H1 (cell line): ENCODE results near the gene APH1A. TPM values are rescaled to one million over a fixed set of nuclear protein-coding genes. Genes with fewer than 3 reads are reported as not detected.

Experiments
- CTCF ChIA-PET: fragments of 300-600 bp; sonication (Branson Sonifier 250); formaldehyde crosslinking; loops from one replicate; lab custom pipeline; 2021; ENCODE audit not compliant: partially characterized antibody; lab: Charles Lee
- POLR2A ChIA-PET: fragments of 300-600 bp; sonication (Branson Sonifier 250); formaldehyde crosslinking; loops from one replicate; lab custom pipeline; 2021; ENCODE audit warnings: inconsistent platforms; ENCODE audit not compliant: partially characterized antibody; lab: Charles Lee
- DNase-seq, 2 experiments: peaks; one replicate each; pipeline versions ENCODE4 v3.0.0 to v3.0.0-alpha.2; 2010 to 2022; ENCODE audit warnings: low spot score in 2 of 2, low read depth in 1 of 2, mixed read lengths in 1 of 2
- FAIRE-seq: peaks from 2 replicates; lab custom pipeline; 2011; peaks lifted over from hg19 to GRCh38; lab: Jason Lieb, UNC
- H2AFZ ChIP-seq: 2 replicates; pipeline ENCODE4 v1.8.1; 2012; ENCODE audit warnings: low read length, inconsistent platforms
- H2AK5ac ChIP-seq: 2 replicates; pipeline ENCODE4 v1.6.1; 2013; ENCODE audit warnings: low read depth, low read length
- H2BK120ac ChIP-seq: replicated peaks from 2 replicates; pipeline ENCODE3; 2013; ENCODE audit warnings: low read depth, low read length, inconsistent platforms
- H2BK12ac ChIP-seq: 2 replicates; pipeline ENCODE4 v1.6.1; 2013; ENCODE audit warnings: low read depth, low read length
- H2BK15ac ChIP-seq: 2 replicates; pipeline ENCODE4 v1.6.1; 2013; ENCODE audit warnings: low read length
- H2BK20ac ChIP-seq: 2 replicates; pipeline ENCODE4 v1.6.1; 2013; ENCODE audit warnings: low read length
- H2BK5ac ChIP-seq: 2 replicates; pipeline ENCODE4 v1.6.1; 2013; ENCODE audit warnings: low read depth, low read length
- H3K14ac ChIP-seq: 2 replicates; pipeline ENCODE4 v1.6.1; 2013; ENCODE audit warnings: inconsistent platforms; ENCODE audit not compliant: insufficient read length
- H3K18ac ChIP-seq: 2 replicates; pipeline ENCODE4 v1.6.1; 2013; ENCODE audit warnings: low read length; ENCODE audit errors: extremely low read depth
- H3K23ac ChIP-seq: 2 replicates; pipeline ENCODE4 v1.6.1; 2013; ENCODE audit warnings: inconsistent platforms; ENCODE audit not compliant: insufficient read length
- H3K23me2 ChIP-seq: 2 replicates; pipeline ENCODE4 v1.6.1; 2013; ENCODE audit warnings: low read depth, low read length
- H3K27ac ChIP-seq: 2 replicates; pipeline ENCODE4 v1.6.1; 2011; ENCODE audit warnings: low read depth, low read length, inconsistent platforms
- H3K27me3 ChIP-seq, 4 experiments: replicated peaks in 1 of 4; 1 replicate in 1 of 4; 2 replicates in 3 of 4; pipeline versions ENCODE4 v1.6.1 to v1.8.1; 2011 to 2013; ENCODE audit warnings: low read length in 3 of 4, mild to moderate bottlenecking in 3 of 4, inconsistent platforms in 2 of 4, mixed read lengths in 2 of 4, moderate library complexity in 1 of 4; ENCODE audit not compliant: control insufficient read depth in 3 of 4, insufficient read depth in 3 of 4; ENCODE audit errors: extremely low read depth in 1 of 4
- H3K36me3 ChIP-seq, 4 experiments: 2 replicates each; pipeline versions ENCODE4 v1.6.1 to v1.8.1; 2011 to 2013; ENCODE audit warnings: mild to moderate bottlenecking in 4 of 4, low read length in 3 of 4, moderate library complexity in 2 of 4, control low read depth in 1 of 4, inconsistent platforms in 1 of 4; ENCODE audit not compliant: insufficient read depth in 4 of 4, control insufficient read depth in 2 of 4
- H3K4ac ChIP-seq: replicated peaks from 2 replicates; pipeline ENCODE3; 2013; ENCODE audit warnings: low read length, low read depth, mixed read lengths, inconsistent platforms; ENCODE audit not compliant: insufficient read length
- H3K4me1 ChIP-seq, 4 experiments: replicated peaks in 1 of 4; 1 replicate in 1 of 4; 2 replicates in 3 of 4; pipeline versions ENCODE4 v1.6.1 to v1.8.1; 2011 to 2013; ENCODE audit warnings: low read length in 3 of 4, inconsistent platforms in 2 of 4, mixed read lengths in 1 of 4; ENCODE audit not compliant: insufficient read depth in 4 of 4, control insufficient read depth in 3 of 4
- H3K4me2 ChIP-seq, 2 experiments: 2 replicates each; pipeline versions ENCODE4 v1.6.1 to v1.8.1; 2011 to 2013; ENCODE audit warnings: low read depth in 2 of 2, low read length in 2 of 2, control low read depth in 1 of 2, inconsistent platforms in 1 of 2, mild to moderate bottlenecking in 1 of 2; ENCODE audit not compliant: insufficient read depth in 1 of 2
- H3K4me3 ChIP-seq, 4 experiments: fragments of 200-600, 300-600 bp in 1 of 4; sonication (generic), shearing (Covaris generic), sonication (Bioruptor Twin) in 1 of 4; 2 replicates each; pipeline versions ENCODE4 v1.5.1 to v1.8.1; 2011 to 2016; ENCODE audit warnings: low read length in 4 of 4, low read depth in 3 of 4, control low read depth in 2 of 4, inconsistent platforms in 2 of 4, mild to moderate bottlenecking in 2 of 4, mixed read lengths in 1 of 4, moderate library complexity in 1 of 4; ENCODE audit not compliant: insufficient read depth in 2 of 4; ENCODE audit errors: extremely low read depth in 1 of 4
- H3K56ac ChIP-seq: replicated peaks from 2 replicates; pipeline ENCODE3; 2013; ENCODE audit warnings: low read depth, mild to moderate bottlenecking, mixed read lengths, low read length, inconsistent platforms; ENCODE audit not compliant: insufficient read length
- H3K79me1 ChIP-seq: 2 replicates; pipeline ENCODE4 v1.6.1; 2013; ENCODE audit warnings: low read depth, low read length, control low read depth
- H3K79me2 ChIP-seq, 2 experiments: 2 replicates each; pipeline versions ENCODE4 v1.6.1 to v1.8.1; 2012 to 2013; ENCODE audit warnings: low read length in 2 of 2, mild to moderate bottlenecking in 2 of 2, inconsistent platforms in 1 of 2; ENCODE audit not compliant: insufficient read depth in 2 of 2, control insufficient read depth in 1 of 2
- H3K9ac ChIP-seq, 4 experiments: replicated peaks in 1 of 4; 1 replicate in 1 of 4; 2 replicates in 3 of 4; pipeline versions ENCODE4 v1.6.1 to v1.8.1; 2011 to 2013; ENCODE audit warnings: low read depth in 3 of 4, low read length in 3 of 4, control low read depth in 2 of 4, mild to moderate bottlenecking in 2 of 4, moderate library complexity in 2 of 4, inconsistent platforms in 1 of 4; ENCODE audit errors: extremely low read depth in 1 of 4
- H3K9me3 ChIP-seq, 2 experiments: 2 replicates each; pipeline versions ENCODE4 v1.6.1 to v1.8.1; 2012 to 2013; ENCODE audit warnings: mild to moderate bottlenecking in 2 of 2, moderate library complexity in 2 of 2, control low read depth in 1 of 2, inconsistent platforms in 1 of 2, low read depth in 1 of 2, low read length in 1 of 2, mixed read lengths in 1 of 2; ENCODE audit not compliant: insufficient read depth in 2 of 2
- H4K20me1 ChIP-seq, 2 experiments: replicated peaks in 1 of 2; 2 replicates each; pipeline versions ENCODE3 to v1.8.1; 2011 to 2013; ENCODE audit warnings: inconsistent platforms in 2 of 2, low read length in 2 of 2, mild to moderate bottlenecking in 1 of 2; ENCODE audit not compliant: insufficient read depth in 2 of 2, control insufficient read depth in 1 of 2
- H4K5ac ChIP-seq: 2 replicates; pipeline ENCODE4 v1.6.1; 2013; ENCODE audit warnings: low read length, low read depth, mixed read lengths, inconsistent platforms; ENCODE audit not compliant: insufficient read length
- H4K8ac ChIP-seq: 2 replicates; pipeline ENCODE4 v1.8.0; 2013; ENCODE audit warnings: mild to moderate bottlenecking, moderate library complexity, low read length, inconsistent platforms; ENCODE audit not compliant: insufficient read depth; ENCODE audit errors: extremely low read depth
- H4K91ac ChIP-seq: replicated peaks from 2 replicates; pipeline ENCODE3; 2013; ENCODE audit warnings: low read length, mixed read lengths, inconsistent platforms; ENCODE audit not compliant: insufficient read length
- ASH2L ChIP-seq: fragments of 200-600, 300-600 bp; sonication (generic); IDR thresholded peaks from one replicate; pipeline ENCODE4 v1.7.1; 2017; ENCODE audit warnings: low read length
- BRCA1 ChIP-seq: IDR thresholded peaks from 2 replicates; pipeline ENCODE4 v1.6.1; 2012; ENCODE audit warnings: low read depth, low read length, improper control_type of control experiment
- EGR1 ChIP-seq: IDR thresholded peaks from 2 replicates; pipeline ENCODE4 v1.6.1; 2011; ENCODE audit warnings: low read depth, low read length, borderline replicate concordance
- EP300 ChIP-seq, 2 experiments: IDR thresholded peaks; 1 replicate in 1 of 2; 2 replicates in 1 of 2; pipeline ENCODE4 v1.6.1; 2011 to 2012; ENCODE audit warnings: low read depth in 2 of 2, low read length in 2 of 2, mild to moderate bottlenecking in 2 of 2, borderline replicate concordance in 1 of 2, inconsistent platforms in 1 of 2, moderate library complexity in 1 of 2
- GTF2F1 ChIP-seq: IDR thresholded peaks from 2 replicates; pipeline ENCODE4 v1.6.1; 2012; ENCODE audit warnings: low read depth, low read length, improper control_type of control experiment, borderline replicate concordance
- HDAC2 ChIP-seq, 2 experiments: fragments of 300-600 bp in 1 of 2; sonication (generic) in 1 of 2; IDR thresholded peaks; 2 replicates each; pipeline ENCODE4 v1.6.1; 2011 to 2012; ENCODE audit warnings: low read depth in 2 of 2, low read length in 2 of 2, mild to moderate bottlenecking in 2 of 2, moderate library complexity in 2 of 2, borderline replicate concordance in 1 of 2, inconsistent platforms in 1 of 2
- HDAC6 ChIP-seq: IDR thresholded peaks from one replicate; pipeline ENCODE4 v1.7.1; 2012; ENCODE audit warnings: low read depth, mild to moderate bottlenecking, inconsistent platforms, low read length, moderate library complexity
- JUN ChIP-seq: IDR thresholded peaks from 2 replicates; pipeline ENCODE4 v1.6.1; 2011; ENCODE audit warnings: low read depth, mild to moderate bottlenecking, improper control_type of control experiment, low read length
- SP1 ChIP-seq: IDR thresholded peaks from 2 replicates; pipeline ENCODE4 v1.6.1; 2011; ENCODE audit warnings: low read depth, low read length
- WGBS, 2 experiments: shearing (Covaris generic) in 1 of 2; methylation state at CpG; one replicate each; pipeline versions ENCODE4 v1.1.6 to v1.1.7; 2013 to 2015; ENCODE audit warnings: low lambda C conversion rate in 2 of 2, mixed read lengths in 2 of 2, inconsistent platforms in 1 of 2, low coverage in 1 of 2, missing lambda C conversion rate in 1 of 2; ENCODE audit not compliant: insufficient replicate concordance in 2 of 2, insufficient coverage in 1 of 2, insufficient read length in 1 of 2; ENCODE audit errors: extremely low coverage in 1 of 2, missing lambda C conversion rate in 1 of 2; 5-methylcytosine and 5-hydroxymethylcytosine counted together
- polyA plus RNA-seq, 7 experiments: library from polyadenylated mRNA; depleted of rRNA in 3 of 7; stranded (reverse) in 5 of 7; unstranded in 2 of 7; fragments of >200 nt in 5 of 7; fragments of 200-250 nt in 2 of 7; gene quantifications; 1 replicate in 5 of 7; 2 replicates in 1 of 7; 4 replicates in 1 of 7; pipeline versions ENCODE4 v1.2.1 to v1.2.3, GENCODE V29; 2011 to 2013; ENCODE audit warnings: missing spikeins in 2 of 7, mixed read lengths in 2 of 7
- total RNA-seq: library from RNA; stranded (reverse); fragmentation: NEBNext Ultra II Directional; extraction: Animal tissue kit (Norgen Biotek cat#: 25700); gene quantifications from 2 replicates; pipeline ENCODE4 v1.2.1, GENCODE V29; 2021

APH1A gene
- total and polyA plus RNA-seq, 2 of the 8 experiments (the other 6 are each of a cell fraction or from before 2014, with no cell fraction given), result 111 to 183 TPM

DNA sequence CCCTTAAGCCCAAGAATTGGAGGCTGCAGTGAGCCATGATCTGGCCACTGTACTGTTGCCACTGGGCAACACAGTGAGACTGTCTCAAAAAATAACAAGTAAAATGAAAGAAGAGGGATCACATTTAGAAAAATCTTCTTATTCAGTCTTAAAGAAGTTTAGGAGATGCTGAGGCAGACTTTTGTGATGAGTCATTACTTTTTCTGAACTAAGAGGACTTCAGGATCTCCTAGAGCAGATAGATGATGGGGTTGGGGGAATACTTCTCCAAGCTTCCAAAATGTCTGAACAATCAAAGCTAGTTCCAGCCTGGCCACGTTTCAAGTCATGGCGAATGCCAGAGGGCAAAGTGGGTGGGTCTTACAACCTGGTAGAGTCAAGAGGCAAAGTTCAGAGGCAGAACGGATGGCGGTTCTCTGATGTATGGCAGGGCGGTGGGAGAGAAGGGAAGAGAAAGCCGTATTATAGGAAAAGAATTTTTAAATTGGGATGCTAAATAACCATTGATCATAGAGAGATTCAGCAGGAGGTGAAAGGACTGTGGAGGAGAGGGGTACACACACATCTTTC is 11.4 kb upstream of the APH1A start:
- no peak overlapping the region for H3K14ac ChIP-seq
- H4K20me1 ChIP-seq, result peaks cover 0 to 2% of the 10 kb centered on the region in 2 experiments
- H2BK12ac ChIP-seq, result no peak overlapping the region
- no peak overlapping the region for H4K8ac ChIP-seq
- no peaks in the 10 kb centered on the region for H3K79me2 ChIP-seq
- no peak overlapping the region for H3K4ac ChIP-seq
- H4K91ac ChIP-seq, result no peak overlapping the region
- H3K4me2 ChIP-seq, result peak overlapping the region in 1 of 2 experiments; percentile 84; a peak in 1 of 4 replicates
- 84% methylated on average over 6 of the region's 6 CpGs; no CpG with 5 or more reads in 1 of the 2 experiments for WGBS, 2 experiments
- peaks cover 0 to 4% (median 2%) of the 10 kb centered on the region in 4 experiments; a peak in 2 of 7 replicates for H3K4me1 ChIP-seq
- no peak overlapping the region for H3K18ac ChIP-seq
- no peak overlapping the region for H3K23ac ChIP-seq
- H2BK20ac ChIP-seq, result no peak overlapping the region
- H2AFZ ChIP-seq, result no peak overlapping the region
- peaks cover 0 to 10% (median 4%) of the 10 kb centered on the region in 4 experiments; a peak in 5 of 8 replicates for H3K36me3 ChIP-seq
- peaks cover 0 to 7% (median 7%) of the 10 kb centered on the region in 4 experiments; a peak in 4 of 7 replicates for H3K27me3 ChIP-seq
- ChIA-PET CTCF (interaction anchor here (1.6 to 16.5 kb wide), 3 partner anchors 9 to 40 kb away, joined by 5 to 326 read pairs (median 43); partner anchors contain the start of genes APH1A, C1orf54 and CA14), POLR2A (interaction anchor here (1.3 to 25.2 kb wide), 3 partner anchors 9 to 23 kb away, joined by 3 to 535 read pairs (median 114); partner anchors contain the start of genes APH1A, C1orf54 and CA14)
- H2BK5ac ChIP-seq, result no peak overlapping the region
- H3K23me2 ChIP-seq, result peaks cover 8% of the 10 kb centered on the region; the same call in 1 of the 2 replicates
- H3K27ac ChIP-seq, result no peak overlapping the region
- H2AK5ac ChIP-seq, result no peak overlapping the region
- FAIRE-seq (no peak), DNase-seq (no peak)
- H2BK15ac ChIP-seq, result no peak overlapping the region
- no peak for TF ChIP-seq HDAC2 (IDR thresholded peaks at IDR 0.05; ENCODE audit: borderline replicate concordance in 1 of 2, low read depth in 2 of 2, low read length in 2 of 2)
- no peak for TF ChIP-seq EGR1
- no peak for TF ChIP-seq JUN
- TF ChIP-seq GTF2F1, result no peak
- no peak for TF ChIP-seq HDAC6
- no peak for TF ChIP-seq EP300 (IDR thresholded peaks at IDR 0.05; ENCODE audit: borderline replicate concordance in 1 of 2, low read depth in 2 of 2, low read length in 2 of 2)
- no peak for TF ChIP-seq SP1
- no peak for TF ChIP-seq ASH2L
- TF ChIP-seq BRCA1, result no peak
- H4K5ac ChIP-seq, result no peak overlapping the region
- no peak overlapping the region for H2BK120ac ChIP-seq
- no peaks in the 10 kb centered on the region for H3K9me3 ChIP-seq
- no peak overlapping the region for H3K56ac ChIP-seq
- H3K79me1 ChIP-seq, result no peaks in the 10 kb centered on the region
- no peak overlapping the region for H3K4me3 ChIP-seq
- H3K9ac ChIP-seq, result no peak overlapping the region
